ENCODE measurements around the gene TBC1D7.

- TF ChIP-seq CTCF (conservative IDR thresholded peaks at IDR 0.05) (no peak), EZH2 (IDR thresholded peaks at IDR 0.05; ENCODE audit: low read depth) (no peak)
Measured at GRCh38 chr6:13369591-13369990, 41.3 kb upstream of the TBC1D7 start.

Data from PC-9 (cell line).